GM19351 (cell line): ENCODE measurements around the gene DCDC1.
"Not testable (repeated sequence)": the region's sequence is repeated elsewhere in the genome, so short reads cannot be mapped to it uniquely, and the experiment has no call there.

ENCODE experiments used
- ATAC-seq: cut with Tn5 transposase; IDR thresholded peaks from one replicate; pipeline ENCODE4 v1.9.1; 2021; ENCODE audit warnings: mild to moderate bottlenecking, moderate library complexity; ENCODE audit not compliant: unreplicated experiment

DCDC1 gene

DNA sequence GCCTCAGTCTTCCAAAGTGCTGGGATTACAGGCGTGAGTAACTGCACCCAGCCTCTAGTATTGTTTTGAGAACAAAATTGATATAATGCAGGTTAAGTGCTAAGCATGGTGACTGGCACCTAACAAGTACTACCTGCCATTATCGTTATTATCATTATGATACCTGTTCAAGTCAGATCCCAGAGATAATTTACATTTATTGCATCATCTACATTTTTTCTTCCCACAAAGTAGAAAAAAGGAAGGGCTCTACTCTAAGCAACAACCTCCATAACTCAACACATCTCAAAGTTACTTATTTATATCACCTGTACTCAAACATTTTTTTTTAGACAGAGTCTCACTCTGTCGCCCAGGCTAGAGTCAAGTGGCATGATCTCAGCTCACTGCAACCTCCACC is 42.1 kb downstream of the DCDC1 start:
- ATAC-seq: no peak

DNA sequence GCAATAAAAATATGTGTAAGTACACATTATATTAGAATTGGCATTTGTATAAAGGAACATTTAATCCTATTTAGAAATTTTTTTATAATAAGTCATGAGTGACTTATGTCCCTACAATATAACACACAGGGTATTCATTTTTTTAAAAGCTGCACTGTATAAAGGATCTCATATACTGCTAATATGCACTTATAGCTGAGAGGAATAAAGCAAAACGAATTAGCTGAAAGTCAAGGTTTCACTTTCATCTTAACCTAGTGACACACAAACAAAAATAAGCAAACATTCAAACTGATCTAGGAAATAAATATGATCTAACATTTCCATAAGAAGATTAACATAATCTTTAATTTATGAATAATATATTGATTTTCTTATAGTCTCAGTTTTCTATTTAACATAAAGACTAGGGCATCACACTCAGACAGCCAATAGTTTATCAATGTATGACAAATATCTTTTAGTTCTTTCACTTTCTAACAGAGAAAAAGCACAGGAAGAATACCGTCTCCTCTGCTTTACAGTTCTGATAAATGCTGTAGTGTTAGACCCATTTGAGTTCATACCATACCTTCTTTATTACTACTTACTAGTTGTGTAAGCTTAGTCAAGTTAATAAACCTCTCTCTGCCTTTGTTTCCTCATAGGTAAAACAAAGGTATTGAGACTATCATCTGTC is 42.9 kb downstream of the DCDC1 start:
- ATAC-seq: peak; percentile 72

DNA sequence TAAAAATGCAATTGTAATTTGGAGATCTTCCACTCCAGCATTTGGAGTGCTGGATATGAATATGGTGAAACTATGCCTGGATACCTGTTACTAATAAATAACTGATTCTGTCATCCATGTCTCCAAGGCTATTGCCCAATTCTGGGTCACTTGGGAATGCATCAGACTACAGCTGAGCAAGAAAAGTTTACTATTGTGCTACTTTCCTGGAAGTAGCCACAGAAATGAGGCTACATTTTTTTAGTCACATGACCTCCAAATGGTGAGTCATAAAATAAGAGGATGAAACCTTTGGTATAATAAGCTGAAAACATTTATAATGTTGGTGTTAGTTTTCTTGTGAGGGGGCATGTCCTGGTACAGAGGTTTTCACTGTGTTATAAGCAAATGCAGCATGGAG is 44.4 kb downstream of the DCDC1 start:
- no peak for ATAC-seq

DNA sequence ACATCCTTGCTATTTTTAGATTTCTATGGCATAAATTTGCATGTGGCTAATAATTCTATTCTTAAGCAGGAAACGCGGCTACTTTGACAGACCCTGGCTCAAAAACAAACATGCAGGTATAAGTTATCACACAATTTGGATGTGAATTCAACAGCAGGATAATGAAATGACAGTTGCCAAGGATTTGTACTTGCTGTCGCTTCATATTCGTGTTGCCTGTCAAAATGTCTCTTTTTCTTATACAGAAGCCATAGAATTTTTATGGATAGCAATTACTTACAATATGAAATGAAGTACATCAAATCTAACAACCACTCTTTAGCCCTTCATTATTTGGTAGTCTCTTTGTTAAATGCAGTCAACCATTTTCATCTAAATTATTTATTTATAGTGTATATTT is 46.4 kb downstream of the DCDC1 start:
- no peak for ATAC-seq

DNA sequence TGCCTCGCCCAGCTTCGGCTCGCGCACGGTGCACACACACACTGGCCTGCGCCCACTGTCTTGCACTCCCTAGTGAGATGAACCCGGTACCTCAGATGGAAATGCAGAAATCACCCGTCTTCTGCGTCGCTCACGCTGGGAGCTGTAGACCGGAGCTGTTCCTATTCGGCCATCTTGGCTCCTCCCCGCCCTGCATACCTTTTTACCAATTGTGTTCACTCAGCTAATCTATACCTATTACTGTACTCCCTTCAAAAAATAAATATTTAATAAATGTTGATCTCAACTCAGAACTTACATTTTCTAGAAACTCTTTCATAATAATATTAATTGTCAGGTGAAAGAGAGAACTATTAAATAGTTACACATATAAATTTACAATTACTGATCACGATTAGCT is 48.0 kb downstream of the DCDC1 start:
- not testable (repeated sequence) for ATAC-seq

DNA sequence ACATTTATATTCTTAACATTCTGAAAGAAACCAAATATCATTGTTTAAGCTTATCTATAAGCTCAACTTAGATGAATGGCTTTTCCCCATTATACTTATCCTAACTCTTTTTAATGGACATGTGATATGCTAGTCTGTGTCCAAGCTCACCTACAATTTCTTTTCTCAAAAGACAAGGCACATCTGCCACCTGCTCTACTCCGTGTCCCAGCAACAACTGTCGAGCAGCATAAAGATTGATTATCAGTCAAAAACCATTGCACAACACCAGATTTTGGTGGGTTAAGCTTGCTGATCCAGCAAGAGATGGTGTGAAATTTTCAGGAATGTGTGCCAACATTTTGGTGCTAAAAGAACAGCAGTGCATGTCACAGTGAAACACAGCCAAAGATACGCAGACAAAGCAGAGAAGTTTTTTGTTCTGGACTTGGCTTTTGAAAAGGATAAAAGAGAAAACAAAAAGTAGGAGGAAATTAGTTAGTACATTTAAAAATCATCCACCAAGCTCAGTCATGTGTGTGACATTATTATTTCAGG is 65.8 kb downstream of the DCDC1 start:
- no peak for ATAC-seq

DNA sequence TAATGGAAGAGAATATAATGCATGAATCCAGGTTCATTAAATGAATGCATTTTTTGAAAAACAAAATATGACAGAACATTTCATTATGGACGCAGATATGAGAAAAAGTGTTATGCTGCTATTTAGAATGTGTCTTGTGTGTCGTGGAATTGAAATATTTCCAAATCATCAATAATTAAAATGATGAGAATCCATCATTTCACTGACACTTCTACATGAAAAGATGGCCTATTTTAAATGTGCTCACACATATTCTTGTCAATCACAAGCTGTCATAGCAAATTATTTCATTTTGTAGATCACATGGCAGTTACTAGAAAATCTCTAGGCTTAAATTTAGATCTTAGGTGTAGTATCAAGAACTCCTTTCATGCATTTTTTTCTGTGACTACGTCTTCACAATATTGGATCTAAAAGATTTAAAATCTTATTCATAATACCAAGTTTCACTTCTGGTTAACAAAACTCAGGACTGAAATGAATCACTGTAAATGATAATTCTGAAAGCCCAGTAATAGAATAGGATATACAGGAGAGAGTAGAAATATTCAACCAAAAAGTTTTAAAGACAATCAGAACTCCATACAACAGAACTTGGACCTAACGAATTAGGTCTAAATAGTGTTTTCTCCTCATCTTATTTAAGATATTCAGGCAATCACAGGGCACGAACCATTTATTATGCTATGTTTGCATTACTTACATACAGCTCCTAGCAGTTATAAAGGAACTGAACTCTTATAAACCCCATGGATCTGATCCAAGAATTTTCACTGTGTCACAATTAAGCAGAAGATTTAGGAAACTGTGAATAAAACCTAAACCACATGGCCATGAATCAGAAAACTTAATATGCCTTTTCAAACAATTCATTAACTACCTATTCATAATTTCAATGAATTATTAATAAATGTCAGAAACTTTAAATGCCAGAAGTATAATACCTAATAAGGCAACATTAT is 67.7 kb downstream of the DCDC1 start:
- ATAC-seq: peak; percentile 69

DNA sequence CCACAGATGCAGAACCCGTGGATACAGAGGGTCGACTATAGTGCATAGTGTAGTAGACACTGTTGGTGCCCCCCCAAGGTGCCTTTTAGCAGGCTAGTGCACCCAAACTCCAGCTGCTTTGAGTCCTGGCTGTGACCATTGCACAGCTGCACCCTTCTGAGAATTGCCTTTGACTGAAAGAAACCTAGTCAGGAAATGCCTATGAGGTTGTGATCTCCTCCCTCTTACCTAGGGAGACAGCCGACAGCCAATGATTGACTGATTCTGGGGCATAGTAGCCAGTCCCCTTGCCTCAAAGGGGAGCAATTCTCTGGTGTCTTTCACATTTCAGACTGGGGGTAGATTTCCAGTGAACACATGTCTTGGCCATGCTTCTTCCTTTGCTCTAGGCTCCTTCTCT is 74.2 kb downstream of the DCDC1 start:
- ATAC-seq: no peak

DNA sequence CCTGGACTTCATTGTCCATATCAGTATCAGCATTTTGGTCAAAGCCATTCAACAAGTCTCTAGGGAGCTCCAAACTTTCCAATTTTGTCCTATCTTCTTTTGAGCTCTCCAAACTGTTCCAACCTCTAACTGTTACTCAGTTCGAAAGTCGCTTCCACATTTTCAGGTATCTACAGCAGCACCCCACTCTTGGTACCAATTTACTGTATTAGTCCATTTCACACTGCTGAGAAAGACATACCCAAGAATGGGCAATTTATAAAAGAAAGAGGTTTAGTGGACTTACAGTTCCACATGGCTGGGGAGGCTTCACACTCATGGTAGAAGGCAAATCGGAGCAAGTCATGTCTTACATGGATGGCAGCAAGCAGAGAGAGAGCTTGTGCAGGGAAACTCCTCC is 96.0 kb downstream of the DCDC1 start:
- ATAC-seq: not testable (repeated sequence)

DNA sequence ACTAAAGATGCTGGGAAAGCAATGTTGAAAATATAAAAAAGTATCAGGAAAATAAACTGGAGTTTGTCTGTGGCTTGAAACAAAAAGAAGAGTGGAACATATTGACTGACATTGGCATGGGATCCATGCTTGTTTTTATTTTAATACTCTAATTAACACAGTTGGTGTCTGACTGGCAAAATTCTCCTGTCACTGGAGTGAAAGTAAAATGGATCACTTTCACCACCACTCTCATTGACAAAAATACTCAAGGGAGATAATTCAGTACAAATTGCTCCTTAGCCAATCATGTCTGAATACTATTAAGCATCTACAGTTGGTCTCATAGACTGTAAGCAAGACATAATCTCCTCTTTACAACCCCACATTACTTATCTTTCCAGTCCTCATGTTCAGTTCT is 101.8 kb downstream of the DCDC1 start:
- ATAC-seq: no peak

DNA sequence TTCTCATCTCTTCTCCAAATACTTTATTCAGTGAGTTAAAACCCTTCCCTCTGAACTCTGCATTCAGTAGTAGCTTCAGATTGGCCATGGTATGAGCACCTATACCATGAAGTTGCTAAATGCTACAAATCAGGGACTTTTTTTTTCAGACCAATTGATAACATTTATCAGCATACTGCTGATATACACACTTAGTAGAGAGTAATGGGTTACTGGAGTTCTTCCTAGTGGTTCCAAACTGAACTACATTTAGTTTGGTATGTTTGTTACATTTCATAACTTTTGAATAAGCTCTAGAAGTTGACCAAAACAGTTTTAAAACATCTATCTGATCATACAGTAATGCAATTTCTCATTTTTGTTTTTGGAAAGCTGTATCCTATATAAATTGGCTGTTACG is 104.7 kb downstream of the DCDC1 start:
- no peak for ATAC-seq

DNA sequence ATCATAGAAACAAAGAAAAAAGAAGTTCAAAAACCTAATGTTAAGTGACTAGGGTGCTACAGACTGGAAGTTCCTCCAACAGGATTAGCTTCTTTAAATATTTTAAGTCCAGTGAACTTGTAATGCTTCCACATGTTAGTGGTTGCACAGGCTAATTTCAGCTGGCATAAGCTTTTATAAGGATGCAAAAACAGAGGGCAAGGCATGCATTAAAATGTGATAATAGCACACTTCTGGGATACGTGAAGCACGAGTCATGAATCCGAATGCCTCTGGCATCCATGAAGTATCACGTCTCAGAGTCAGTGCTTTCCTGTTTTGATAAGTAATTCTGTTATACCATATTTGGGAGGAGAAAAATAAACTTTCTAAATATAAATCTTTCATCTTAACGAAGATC is 106.8 kb downstream of the DCDC1 start:
- ATAC-seq: no peak

DNA sequence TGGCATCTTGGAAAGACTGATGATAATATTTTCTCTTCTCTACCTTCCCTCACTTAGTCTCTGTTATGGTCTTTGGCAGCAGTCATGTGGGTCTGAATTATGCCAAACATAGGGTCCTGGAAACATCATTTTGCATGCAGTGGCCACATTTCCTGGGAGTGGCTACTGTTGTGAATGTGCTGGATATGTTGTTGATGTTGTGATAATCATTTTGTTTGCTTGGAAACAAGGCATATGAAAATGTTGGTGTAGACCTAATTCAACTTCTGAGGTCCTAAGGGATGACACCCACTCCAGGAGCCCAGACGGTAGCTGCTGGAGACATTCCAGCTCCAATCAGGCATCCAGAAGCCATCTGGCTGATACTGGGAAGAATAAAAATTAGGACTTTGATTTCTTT is 109.7 kb downstream of the DCDC1 start:
- ATAC-seq: no peak

DNA sequence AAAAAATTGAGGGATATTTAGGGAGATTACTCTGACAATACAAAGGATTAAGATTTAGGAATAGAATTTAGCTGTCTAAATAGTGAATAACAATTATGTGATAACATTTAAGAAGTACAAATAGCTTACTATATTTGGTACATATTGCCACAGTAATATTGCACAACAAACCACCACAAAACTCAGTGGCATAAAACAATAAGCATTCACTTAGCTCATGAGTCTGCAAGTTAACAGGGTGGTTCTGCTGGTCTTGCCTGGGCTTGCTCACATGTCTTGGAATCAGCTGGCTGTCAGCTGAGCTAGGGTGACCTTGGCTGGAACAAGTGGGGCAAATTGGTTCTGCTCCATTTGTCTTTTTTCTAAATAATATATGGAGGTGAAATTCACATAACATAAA is 115.1 kb downstream of the DCDC1 start:
- no peak for ATAC-seq

DNA sequence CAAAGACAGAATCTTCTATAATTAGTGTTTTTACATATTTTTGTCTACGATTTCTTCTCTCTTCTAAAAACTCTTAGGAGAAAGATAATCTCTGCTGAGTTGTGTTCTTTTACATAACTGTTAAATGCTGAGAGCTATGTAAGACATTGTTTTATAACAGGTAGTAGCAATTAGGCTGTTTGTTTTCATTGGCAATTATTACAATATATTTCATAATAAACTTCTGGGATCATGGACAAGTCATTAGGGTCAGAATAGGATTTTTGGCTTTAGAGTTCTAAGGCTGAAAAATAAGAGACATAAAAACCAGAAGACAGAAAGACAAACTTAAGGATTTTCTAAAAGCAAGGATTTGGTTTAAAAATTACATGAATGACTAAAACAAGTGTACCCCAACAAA is 120.8 kb downstream of the DCDC1 start:
- no peak for ATAC-seq

DNA sequence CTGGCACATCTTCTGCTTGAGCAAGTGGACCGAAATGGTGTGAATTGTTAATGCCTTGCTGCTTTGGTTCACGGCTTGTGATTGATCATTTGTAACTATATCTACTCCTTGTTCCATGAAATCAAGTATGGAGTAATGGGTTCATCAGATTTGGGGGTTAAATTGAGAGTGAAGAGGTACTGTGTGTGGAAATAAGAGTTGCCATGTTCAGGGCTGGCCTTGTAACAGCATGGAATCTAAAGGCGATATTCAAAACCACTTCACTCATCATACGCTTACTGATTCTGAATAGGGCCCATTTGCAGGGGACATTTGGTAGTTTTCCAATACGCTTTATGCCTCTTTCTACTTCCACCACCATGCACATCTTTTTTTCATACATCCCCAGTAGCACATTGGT is 122.2 kb downstream of the DCDC1 start:
- no peak for ATAC-seq

DNA sequence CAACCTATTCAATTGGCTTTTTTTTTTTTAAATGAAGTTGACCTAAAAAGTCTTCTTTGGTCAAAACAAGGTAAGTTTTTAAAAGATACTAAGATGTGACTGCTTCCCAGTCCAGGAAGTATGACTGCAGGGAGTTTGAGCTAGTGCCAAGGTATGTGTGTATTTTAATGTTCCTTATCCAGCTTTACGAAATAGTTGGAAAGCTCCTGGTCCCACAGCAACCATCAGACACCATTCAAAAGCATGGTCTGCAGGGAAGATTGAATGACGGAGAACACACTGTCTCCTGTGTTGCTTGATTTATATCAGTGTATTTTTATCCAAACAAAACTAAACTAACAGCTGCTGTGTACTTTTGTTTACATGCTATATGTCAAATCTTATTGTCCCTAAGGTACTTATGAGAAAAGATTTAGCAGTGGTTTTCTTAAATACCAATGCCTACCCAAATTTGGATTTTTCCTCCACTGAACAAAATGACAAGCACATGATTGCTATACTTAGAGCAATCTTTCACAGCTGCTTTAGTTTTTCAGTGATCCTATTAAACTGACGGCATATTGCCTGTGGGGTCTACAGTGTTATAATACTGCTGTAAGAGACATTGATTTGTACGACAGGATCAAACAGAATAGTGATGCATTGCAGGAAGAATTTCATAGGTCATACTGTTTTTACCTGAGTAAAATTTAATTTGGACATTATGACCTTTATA is 122.9 kb downstream of the DCDC1 start:
- no peak for ATAC-seq

DNA sequence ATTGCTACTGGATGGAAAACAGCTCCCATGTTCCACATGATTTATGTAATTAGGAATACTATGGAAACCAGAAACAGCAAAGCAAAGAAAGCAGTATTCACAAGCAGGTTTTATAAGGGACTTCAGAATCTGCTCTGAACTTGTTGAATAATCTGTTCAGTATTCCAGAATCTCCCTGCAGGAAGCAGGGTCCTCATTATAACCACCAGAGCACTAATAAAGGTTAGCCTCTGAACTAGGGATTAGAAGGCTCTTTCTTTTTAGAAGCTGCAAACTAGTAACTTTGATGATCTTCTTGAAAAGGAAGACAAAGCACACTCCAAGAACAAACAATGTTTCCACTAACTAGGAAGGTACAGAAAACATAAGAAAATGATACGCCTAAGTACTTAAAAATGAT is 125.8 kb downstream of the DCDC1 start:
- no peak for ATAC-seq

DNA sequence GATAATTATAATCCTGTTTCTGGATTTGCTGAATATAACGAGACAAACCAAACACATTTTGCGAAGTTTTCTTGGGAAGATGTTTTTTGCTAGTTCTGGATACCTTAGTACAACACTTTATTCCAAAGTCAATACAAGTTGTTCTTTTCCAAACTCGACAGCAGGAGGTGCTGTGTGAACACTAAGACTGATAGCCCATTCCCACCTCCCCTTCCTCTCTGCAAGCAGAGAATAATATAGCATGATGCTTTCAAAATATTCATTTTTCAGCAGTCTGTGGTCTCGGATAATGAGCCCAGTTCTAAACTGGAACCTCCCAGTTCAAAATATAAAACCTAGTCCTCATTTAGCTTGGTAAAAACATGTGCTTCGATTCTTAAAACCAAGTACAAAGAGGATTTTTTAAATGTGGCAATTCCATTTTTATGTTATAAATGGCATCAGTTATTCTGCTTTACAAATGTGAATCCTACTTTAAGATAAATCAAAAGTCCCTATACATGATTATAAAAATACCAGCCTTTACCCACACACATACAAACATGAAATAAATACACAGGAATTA is 129.1 kb downstream of the DCDC1 start:
- ATAC-seq: peak; percentile 49

DNA sequence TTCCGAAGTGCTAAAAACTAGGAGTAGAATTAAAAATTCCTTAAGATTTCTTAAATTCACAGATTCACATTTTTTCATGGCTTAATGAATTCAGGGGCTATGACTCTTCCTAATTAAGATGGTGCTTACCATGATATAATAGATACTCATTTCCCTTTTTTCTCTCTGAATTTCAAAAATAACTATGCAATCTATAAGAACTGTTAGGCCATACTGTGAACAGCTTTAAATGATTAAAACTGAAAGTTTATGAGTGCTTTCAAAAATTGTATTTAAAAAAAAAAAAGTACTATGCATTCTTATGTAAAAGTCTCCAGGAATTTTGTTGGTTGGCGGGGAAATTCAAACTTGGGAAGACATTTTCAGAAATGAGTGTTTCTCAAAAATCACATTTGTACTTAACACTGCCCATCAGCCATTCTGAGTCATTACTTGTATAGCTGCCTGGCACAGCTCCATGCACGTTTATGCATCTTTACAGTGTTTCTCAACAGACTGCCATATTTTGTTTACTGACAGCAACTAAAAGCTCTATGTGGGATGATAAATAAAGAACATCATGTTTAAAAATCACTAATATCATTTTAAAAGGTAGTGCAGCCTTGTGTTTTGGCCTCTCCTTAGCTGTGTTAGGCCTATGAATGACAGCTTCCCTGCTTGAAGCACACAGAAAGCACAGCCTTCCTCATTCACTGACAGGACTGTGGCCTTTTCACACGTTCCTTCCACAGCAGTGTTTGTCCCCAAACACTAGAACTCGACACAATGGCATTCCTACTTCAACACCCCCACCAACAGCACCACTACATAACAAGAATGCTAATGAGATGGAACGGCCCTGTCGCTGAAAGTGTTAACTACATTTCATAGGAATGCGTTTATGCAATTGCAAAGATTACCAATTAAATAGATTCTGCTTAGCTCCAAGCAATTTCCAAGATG is 131.4 kb downstream of the DCDC1 start:
- ATAC-seq: peak; percentile 42
